K562 (cell line): Measurements from ENCODE around the gene GUCA1A. TPM values are rescaled to one million over a fixed set of nuclear protein-coding genes. Genes with fewer than 3 reads are reported as not detected.

Experiments
- ARID3A ChIP-seq: IDR thresholded peaks from 2 replicates; pipeline ENCODE4 v1.6.1; 2012; ENCODE audit warnings: low read depth, low read length, improper control_type of control experiment, borderline replicate concordance
- ATF7 ChIP-seq: fragments of 450-650 bp; IDR thresholded peaks from 2 replicates; pipeline ENCODE4 v1.7.1; 2014; ENCODE audit warnings: mild to moderate bottlenecking, moderate library complexity
- EP400 ChIP-seq: fragments of 450-650 bp; IDR thresholded peaks from 2 replicates; pipeline ENCODE4 v1.6.1; 2017; ENCODE audit warnings: antibody characterized with exemption, mild to moderate bottlenecking, moderate library complexity
- NKRF ChIP-seq: fragments of 450-650 bp; IDR thresholded peaks from 2 replicates; pipeline ENCODE4 v1.6.1; 2016; ENCODE audit warnings: borderline replicate concordance
- VEZF1 ChIP-seq: fragments of 200-800 bp; sonication (Bioruptor generic); IDR thresholded peaks from 2 replicates; pipeline ENCODE4 v1.6.1; 2017; ENCODE audit warnings: missing genetic modification characterization, missing compliant biosample characterization
- polyA plus RNA-seq, 8 experiments: library from polyadenylated mRNA; depleted of rRNA in 4 of 8; stranded (reverse) in 5 of 8; unstranded in 3 of 8; fragments of >200 nt; fragmentation: Nextera tagmentation in 2 of 8; fragmentation: Illumina TruSeq in 1 of 8; extraction: Ambion mirVana in 2 of 8; extraction: Trizol in 1 of 8; gene quantifications; 2 replicates each; pipeline versions ENCODE4 v1.2.1 to v1.2.3, GENCODE V29; 2011 to 2014; ENCODE audit warnings: inconsistent platforms in 1 of 8, missing spikeins in 1 of 8
- total RNA-seq, 7 experiments: library from RNA; depleted of rRNA in 6 of 7; stranded (reverse); fragments of >200 nt in 6 of 7; fragmentation: Illumina TruSeq in 2 of 7; extraction: Trizol in 2 of 7; gene quantifications; 2 replicates each; pipeline versions ENCODE4 v1.2.1 to v1.2.3, GENCODE V29; 2011 to 2021; ENCODE audit warnings: low replicate concordance in 1 of 7
- TF ChIP-seq, protein P1 (sequence below): fragments of 250-450 bp; sonication (Bioruptor Pico); IDR thresholded peaks from 2 replicates; pipeline ENCODE4 v1.4.0; 2020
- TF ChIP-seq, protein P2 (sequence below): sonication (generic); formaldehyde crosslinking; IDR thresholded peaks from 2 replicates; pipeline ENCODE4 v1.8.0; 2022; ENCODE audit warnings: mild to moderate bottlenecking, missing genetic modification reagents
- TF ChIP-seq, protein P3 (sequence below): fragments of 450-650 bp; formaldehyde crosslinking; IDR thresholded peaks from 2 replicates; pipeline ENCODE4 v1.4.0; 2022; ENCODE audit warnings: mild to moderate bottlenecking, moderate library complexity

GUCA1A gene
- total and polyA plus RNA-seq, 9 of the 15 experiments (the other 6 are each of a cell fraction or from before 2014, with no cell fraction given): not detected

- no peak for TF ChIP-seq ARID3A
- TF ChIP-seq EP400: peak; percentile 55
- no peak for TF ChIP-seq NKRF
- TF ChIP-seq, protein P1, sequence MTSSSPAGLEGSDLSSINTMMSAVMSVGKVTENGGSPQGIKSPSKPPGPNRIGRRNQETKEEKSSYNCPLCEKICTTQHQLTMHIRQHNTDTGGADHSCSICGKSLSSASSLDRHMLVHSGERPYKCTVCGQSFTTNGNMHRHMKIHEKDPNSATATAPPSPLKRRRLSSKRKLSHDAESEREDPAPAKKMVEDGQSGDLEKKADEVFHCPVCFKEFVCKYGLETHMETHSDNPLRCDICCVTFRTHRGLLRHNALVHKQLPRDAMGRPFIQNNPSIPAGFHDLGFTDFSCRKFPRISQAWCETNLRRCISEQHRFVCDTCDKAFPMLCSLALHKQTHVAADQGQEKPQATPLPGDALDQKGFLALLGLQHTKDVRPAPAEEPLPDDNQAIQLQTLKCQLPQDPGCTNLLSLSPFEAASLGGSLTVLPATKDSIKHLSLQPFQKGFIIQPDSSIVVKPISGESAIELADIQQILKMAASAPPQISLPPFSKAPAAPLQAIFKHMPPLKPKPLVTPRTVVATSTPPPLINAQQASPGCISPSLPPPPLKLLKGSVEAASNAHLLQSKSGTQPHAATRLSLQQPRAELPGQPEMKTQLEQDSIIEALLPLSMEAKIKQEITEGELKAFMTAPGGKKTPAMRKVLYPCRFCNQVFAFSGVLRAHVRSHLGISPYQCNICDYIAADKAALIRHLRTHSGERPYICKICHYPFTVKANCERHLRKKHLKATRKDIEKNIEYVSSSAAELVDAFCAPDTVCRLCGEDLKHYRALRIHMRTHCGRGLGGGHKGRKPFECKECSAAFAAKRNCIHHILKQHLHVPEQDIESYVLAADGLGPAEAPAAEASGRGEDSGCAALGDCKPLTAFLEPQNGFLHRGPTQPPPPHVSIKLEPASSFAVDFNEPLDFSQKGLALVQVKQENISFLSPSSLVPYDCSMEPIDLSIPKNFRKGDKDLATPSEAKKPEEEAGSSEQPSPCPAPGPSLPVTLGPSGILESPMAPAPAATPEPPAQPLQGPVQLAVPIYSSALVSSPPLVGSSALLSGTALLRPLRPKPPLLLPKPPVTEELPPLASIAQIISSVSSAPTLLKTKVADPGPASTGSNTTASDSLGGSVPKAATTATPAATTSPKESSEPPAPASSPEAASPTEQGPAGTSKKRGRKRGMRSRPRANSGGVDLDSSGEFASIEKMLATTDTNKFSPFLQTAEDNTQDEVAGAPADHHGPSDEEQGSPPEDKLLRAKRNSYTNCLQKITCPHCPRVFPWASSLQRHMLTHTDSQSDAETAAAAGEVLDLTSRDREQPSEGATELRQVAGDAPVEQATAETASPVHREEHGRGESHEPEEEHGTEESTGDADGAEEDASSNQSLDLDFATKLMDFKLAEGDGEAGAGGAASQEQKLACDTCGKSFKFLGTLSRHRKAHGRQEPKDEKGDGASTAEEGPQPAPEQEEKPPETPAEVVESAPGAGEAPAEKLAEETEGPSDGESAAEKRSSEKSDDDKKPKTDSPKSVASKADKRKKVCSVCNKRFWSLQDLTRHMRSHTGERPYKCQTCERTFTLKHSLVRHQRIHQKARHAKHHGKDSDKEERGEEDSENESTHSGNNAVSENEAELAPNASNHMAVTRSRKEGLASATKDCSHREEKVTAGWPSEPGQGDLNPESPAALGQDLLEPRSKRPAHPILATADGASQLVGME (CRISPR knock-in tag): no peak
- TF ChIP-seq VEZF1 (CRISPR knock-in tag): no peak
- TF ChIP-seq, protein P2, sequence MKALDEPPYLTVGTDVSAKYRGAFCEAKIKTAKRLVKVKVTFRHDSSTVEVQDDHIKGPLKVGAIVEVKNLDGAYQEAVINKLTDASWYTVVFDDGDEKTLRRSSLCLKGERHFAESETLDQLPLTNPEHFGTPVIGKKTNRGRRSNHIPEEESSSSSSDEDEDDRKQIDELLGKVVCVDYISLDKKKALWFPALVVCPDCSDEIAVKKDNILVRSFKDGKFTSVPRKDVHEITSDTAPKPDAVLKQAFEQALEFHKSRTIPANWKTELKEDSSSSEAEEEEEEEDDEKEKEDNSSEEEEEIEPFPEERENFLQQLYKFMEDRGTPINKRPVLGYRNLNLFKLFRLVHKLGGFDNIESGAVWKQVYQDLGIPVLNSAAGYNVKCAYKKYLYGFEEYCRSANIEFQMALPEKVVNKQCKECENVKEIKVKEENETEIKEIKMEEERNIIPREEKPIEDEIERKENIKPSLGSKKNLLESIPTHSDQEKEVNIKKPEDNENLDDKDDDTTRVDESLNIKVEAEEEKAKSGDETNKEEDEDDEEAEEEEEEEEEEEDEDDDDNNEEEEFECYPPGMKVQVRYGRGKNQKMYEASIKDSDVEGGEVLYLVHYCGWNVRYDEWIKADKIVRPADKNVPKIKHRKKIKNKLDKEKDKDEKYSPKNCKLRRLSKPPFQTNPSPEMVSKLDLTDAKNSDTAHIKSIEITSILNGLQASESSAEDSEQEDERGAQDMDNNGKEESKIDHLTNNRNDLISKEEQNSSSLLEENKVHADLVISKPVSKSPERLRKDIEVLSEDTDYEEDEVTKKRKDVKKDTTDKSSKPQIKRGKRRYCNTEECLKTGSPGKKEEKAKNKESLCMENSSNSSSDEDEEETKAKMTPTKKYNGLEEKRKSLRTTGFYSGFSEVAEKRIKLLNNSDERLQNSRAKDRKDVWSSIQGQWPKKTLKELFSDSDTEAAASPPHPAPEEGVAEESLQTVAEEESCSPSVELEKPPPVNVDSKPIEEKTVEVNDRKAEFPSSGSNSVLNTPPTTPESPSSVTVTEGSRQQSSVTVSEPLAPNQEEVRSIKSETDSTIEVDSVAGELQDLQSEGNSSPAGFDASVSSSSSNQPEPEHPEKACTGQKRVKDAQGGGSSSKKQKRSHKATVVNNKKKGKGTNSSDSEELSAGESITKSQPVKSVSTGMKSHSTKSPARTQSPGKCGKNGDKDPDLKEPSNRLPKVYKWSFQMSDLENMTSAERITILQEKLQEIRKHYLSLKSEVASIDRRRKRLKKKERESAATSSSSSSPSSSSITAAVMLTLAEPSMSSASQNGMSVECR: no peak
- TF ChIP-seq ATF7: peak; percentile 49
- TF ChIP-seq, protein P3, sequence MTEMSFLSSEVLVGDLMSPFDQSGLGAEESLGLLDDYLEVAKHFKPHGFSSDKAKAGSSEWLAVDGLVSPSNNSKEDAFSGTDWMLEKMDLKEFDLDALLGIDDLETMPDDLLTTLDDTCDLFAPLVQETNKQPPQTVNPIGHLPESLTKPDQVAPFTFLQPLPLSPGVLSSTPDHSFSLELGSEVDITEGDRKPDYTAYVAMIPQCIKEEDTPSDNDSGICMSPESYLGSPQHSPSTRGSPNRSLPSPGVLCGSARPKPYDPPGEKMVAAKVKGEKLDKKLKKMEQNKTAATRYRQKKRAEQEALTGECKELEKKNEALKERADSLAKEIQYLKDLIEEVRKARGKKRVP (CRISPR knock-in tag): peak; percentile 70; the same call in 1 of the 2 replicates
Observed at GRCh38 chr6:42224222-42225028, 51.3 kb downstream of the GUCA1A start (continued).
